Left lobe of liver (tissue), 2 donors: ENCODE data around the gene ADAMTSL5. TPM values are rescaled to one million over a fixed set of nuclear protein-coding genes. Genes with fewer than 3 reads are reported as not detected.
A peak's percentile ranks its signal among the peaks of the same experiment; 100 is the strongest.
"Not testable (repeated sequence)": the region's sequence is repeated elsewhere in the genome, so short reads cannot be mapped to it uniquely, and the experiment has no call there.

ENCODE experiments used
- ATAC-seq: fragments of 200-7000 bp; cut with Tn5 transposase; one replicate; pipeline ENCODE4 v1.9.1; 2020; ENCODE audit warnings: mild to moderate bottlenecking, moderate library complexity
- DNase-seq: peaks from one replicate; pipeline ENCODE4 v3.0.0-alpha.2; 2020; ENCODE audit warnings: low spot score
- total RNA-seq: library from RNA; stranded (reverse); gene quantifications from one replicate; pipeline ENCODE4 v1.2.1, GENCODE V29; 2021
- donor health status: DM: no; HTN: no; CAD: no; lungs with moderate emphysema.
- donor health status: DM: no; HTN: yes; CAD: no.

The ADAMTSL5 gene
- total RNA-seq, 1 donor from 2014 or later, result 1.6 TPM

GRCh38 chr19:1513499-1514294 lies 878 bp upstream of the ADAMTSL5 start:
- ATAC-seq (peak; percentile 81), DNase-seq (peak; percentile 66)

- no peak for ATAC-seq
- no peak for DNase-seq
Observed at GRCh38 chr19:1511318-1512317, 1.2 kb downstream of the ADAMTSL5 start.

GRCh38 chr19:1510807-1511206 lies 2.0 kb downstream of the ADAMTSL5 start:
- no peak for ATAC-seq

GRCh38 chr19:1510442-1510806 lies 2.4 kb downstream of the ADAMTSL5 start:
- DNase-seq (no peak), ATAC-seq (no peak)

More at GRCh38 chr19:1510807-1511206, 2.0 kb downstream of the ADAMTSL5 start:
- no peak for DNase-seq

- no peak for DNase-seq
- no peak for ATAC-seq
Observed at GRCh38 chr19:1509602-1510441, 3.0 kb downstream of the ADAMTSL5 start.

- DNase-seq (no peak), ATAC-seq (no peak)
Observed at GRCh38 chr19:1508507-1508856, 4.3 kb downstream of the ADAMTSL5 start.

- peak; percentile 87 for DNase-seq
- peak; percentile 85 for ATAC-seq
Observed at GRCh38 chr19:1507763-1508506, 4.9 kb downstream of the ADAMTSL5 start.

GRCh38 chr19:1507192-1507660 lies 5.6 kb downstream of the ADAMTSL5 start:
- ATAC-seq (no peak), DNase-seq (no peak)

GRCh38 chr19:1505991-1506881 lies 6.6 kb downstream of the ADAMTSL5 start:
- DNase-seq (no peak), ATAC-seq (no peak)

- ATAC-seq (no peak), DNase-seq (no peak)
Observed at GRCh38 chr19:1505012-1505411, 7.8 kb downstream of the ADAMTSL5 start.

- ATAC-seq (no peak), DNase-seq (no peak)
Observed at GRCh38 chr19:1503925-1504773, 8.7 kb downstream of the ADAMTSL5 start.

GRCh38 chr19:1503089-1503924 lies 9.5 kb downstream of the ADAMTSL5 start:
- ATAC-seq (peak; percentile 15), DNase-seq (no peak)

- ATAC-seq (no peak), DNase-seq (no peak)
Observed at GRCh38 chr19:1502433-1503088, 10.3 kb downstream of the ADAMTSL5 start.

GRCh38 chr19:1501200-1501595 lies 11.6 kb downstream of the ADAMTSL5 start:
- ATAC-seq (peak; percentile 84), DNase-seq (peak; percentile 87)

GRCh38 chr19:1499231-1499630 lies 13.6 kb downstream of the ADAMTSL5 start:
- ATAC-seq, DNase-seq: not testable (repeated sequence)

- no peak for DNase-seq
- ATAC-seq, result no peak
Observed at GRCh38 chr19:1497578-1498235, 15.1 kb downstream of the ADAMTSL5 start.
